ENCODE measurements around the gene SERPINB7. TPM values are rescaled to one million over a fixed set of nuclear protein-coding genes. Genes with fewer than 3 reads are reported as not detected.
"Not testable (repeated sequence)": the region's sequence is repeated elsewhere in the genome, so short reads cannot be mapped to it uniquely, and the experiment has no call there.

Gene SERPINB7
- total RNA-seq, 1 donor from 2014 or later: not detected

DNA sequence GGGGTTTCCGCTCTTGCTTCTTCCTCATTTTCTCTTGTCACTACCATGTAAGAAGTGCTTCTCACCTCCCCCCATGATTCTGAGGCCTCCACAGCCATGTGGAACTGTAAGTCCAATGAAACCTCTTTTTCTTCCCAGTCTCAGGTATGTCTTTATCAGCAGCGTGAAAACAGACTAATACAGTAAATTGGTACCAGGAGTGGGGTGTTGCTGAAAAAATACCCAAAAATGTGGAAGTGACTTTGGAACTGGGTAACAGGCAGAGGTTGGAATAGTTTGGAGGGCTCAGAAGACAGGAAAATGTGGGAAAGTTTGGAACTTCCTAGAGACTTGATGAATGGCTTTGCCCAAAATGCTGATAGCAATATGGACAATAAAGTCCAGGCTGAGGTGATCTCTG, 15.4 kb upstream of the SERPINB7 start:
- H3K9me3 Mint-ChIP-seq: peaks cover 11% of the 10 kb centered on the region
- H3K36me3 Mint-ChIP-seq (ENCODE audit: low read depth); H3K4me3 Mint-ChIP-seq (ENCODE audit: low read depth); DNase-seq (ENCODE audit: low spot score); intact Hi-C loops (cut with micrococcal nuclease); H3K27me3 Mint-ChIP-seq (ENCODE audit: low read depth); H3K27ac Mint-ChIP-seq; H3K4me1 Mint-ChIP-seq (ENCODE audit: low read depth): not testable (repeated sequence)

DNA sequence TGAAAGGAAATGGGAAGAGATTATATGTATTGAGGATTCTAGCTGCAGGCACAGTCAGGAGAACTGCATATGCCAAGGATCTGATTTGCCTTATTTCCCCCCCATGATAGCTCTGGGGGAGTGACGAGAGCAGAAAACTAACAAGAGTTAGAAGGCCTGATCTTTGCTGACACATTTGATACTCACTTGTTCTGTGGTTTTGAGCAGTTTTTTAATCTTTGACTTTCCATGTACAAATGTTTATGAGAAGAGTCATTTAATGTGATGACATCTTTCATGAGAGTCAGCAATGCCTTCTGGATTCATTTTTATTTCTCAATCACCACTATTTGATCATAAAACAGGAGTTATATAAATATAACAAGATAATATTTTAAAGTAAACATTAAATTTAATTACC, 12.7 kb upstream of the SERPINB7 start:
- intact Hi-C loops (cut with micrococcal nuclease): no loop called here

GRCh38 chr18:63763831-63764600, 11.2 kb upstream of the SERPINB7 start:
- no peak for DNase-seq (ENCODE audit: low spot score)
- intact Hi-C loops (cut with micrococcal nuclease): no loop called here
- Mint-ChIP-seq H3K4me3 (ENCODE audit: low read depth) (no peak overlapping the region), H3K4me1 (ENCODE audit: low read depth) (no peaks in the 10 kb centered on the region), H3K9me3 (peaks cover 11% of the 10 kb centered on the region), H3K27ac (no peak overlapping the region), H3K36me3 (ENCODE audit: low read depth) (no peaks in the 10 kb centered on the region), H3K27me3 (ENCODE audit: low read depth) (no peaks in the 10 kb centered on the region)

More for the DNA sequence above, 12.7 kb upstream of the SERPINB7 start:
- Mint-ChIP-seq H3K4me1 (ENCODE audit: low read depth) (no peaks in the 10 kb centered on the region), H3K27ac (no peak overlapping the region), H3K36me3 (ENCODE audit: low read depth) (no peaks in the 10 kb centered on the region), H3K4me3 (ENCODE audit: low read depth) (no peak overlapping the region), H3K27me3 (ENCODE audit: low read depth) (no peaks in the 10 kb centered on the region), H3K9me3 (peaks cover 11% of the 10 kb centered on the region)
- DNase-seq (ENCODE audit: low spot score): no peak

GRCh38 chr18:63765837-63766236, 9.4 kb upstream of the SERPINB7 start:
- no peak for DNase-seq (ENCODE audit: low spot score)
- Mint-ChIP-seq H3K27me3 (ENCODE audit: low read depth) (no peaks in the 10 kb centered on the region), H3K27ac (no peak overlapping the region), H3K4me3 (ENCODE audit: low read depth) (no peak overlapping the region), H3K4me1 (ENCODE audit: low read depth) (no peaks in the 10 kb centered on the region), H3K36me3 (ENCODE audit: low read depth) (no peaks in the 10 kb centered on the region), H3K9me3 (no peaks in the 10 kb centered on the region)
- intact Hi-C loops (cut with micrococcal nuclease): no loop called here

DNA sequence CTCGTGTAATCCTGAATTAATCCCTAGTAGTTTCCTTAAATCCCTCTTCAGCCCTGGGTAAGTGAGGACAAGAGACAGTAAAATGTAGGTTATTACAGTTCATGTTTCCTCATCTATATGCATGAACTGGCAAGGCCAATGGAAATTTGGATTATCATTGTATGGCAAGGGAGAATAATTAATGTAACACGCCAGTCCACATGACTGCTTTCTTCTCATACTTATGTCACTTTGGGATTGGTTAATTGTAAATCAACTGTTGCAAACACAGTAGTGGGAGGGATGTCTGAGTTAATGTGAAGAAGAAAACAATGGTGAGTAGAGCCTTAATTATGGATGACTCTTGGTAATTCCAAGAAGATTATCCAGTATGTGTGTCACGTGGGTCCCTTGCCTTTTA, 1.7 kb upstream of the SERPINB7 start:
- peaks cover 3% of the 10 kb centered on the region for H3K27me3 Mint-ChIP-seq (ENCODE audit: low read depth)
- H3K9me3 Mint-ChIP-seq: no peaks in the 10 kb centered on the region
- DNase-seq (ENCODE audit: low spot score): no peak
- H3K4me1 Mint-ChIP-seq (ENCODE audit: low read depth): no peaks in the 10 kb centered on the region
- H3K27ac Mint-ChIP-seq: no peak overlapping the region
- H3K4me3 Mint-ChIP-seq (ENCODE audit: low read depth): no peak overlapping the region
- H3K36me3 Mint-ChIP-seq (ENCODE audit: low read depth): no peaks in the 10 kb centered on the region
- intact Hi-C loops (cut with micrococcal nuclease): no loop called here

GRCh38 chr18:63774511-63774910, 707 bp upstream of the SERPINB7 start:
- no peaks in the 10 kb centered on the region for H3K4me1 Mint-ChIP-seq (ENCODE audit: low read depth)
- no peak for DNase-seq (ENCODE audit: low spot score)
- H3K9me3 Mint-ChIP-seq: no peaks in the 10 kb centered on the region
- intact Hi-C loops (cut with micrococcal nuclease): no loop called here
- H3K36me3 Mint-ChIP-seq (ENCODE audit: low read depth): no peaks in the 10 kb centered on the region
- no peak overlapping the region for H3K27ac Mint-ChIP-seq
- peaks cover 3% of the 10 kb centered on the region for H3K27me3 Mint-ChIP-seq (ENCODE audit: low read depth)
- H3K4me3 Mint-ChIP-seq (ENCODE audit: low read depth): no peak overlapping the region

DNA sequence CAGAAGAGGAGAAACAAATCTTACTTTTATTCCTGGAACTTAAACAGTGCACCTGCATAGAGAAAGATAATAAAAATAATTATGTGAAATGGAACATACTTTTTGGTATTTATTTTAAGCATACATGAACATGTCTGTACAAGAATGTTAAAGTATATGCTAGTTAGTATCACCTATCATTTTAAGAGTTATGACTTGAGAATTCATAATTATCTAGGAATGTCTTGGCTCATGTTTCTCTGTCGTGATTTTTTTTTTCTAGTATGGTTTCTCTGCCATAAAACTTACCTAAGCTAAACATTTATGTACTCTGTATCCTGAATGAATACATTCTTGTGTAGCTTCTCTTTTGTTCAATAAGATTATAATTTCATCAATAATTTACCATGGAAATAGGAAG, 4.2 kb downstream of the SERPINB7 start:
- Mint-ChIP-seq H3K4me3 (ENCODE audit: low read depth) (no peak overlapping the region), H3K27me3 (ENCODE audit: low read depth) (no peaks in the 10 kb centered on the region), H3K9me3 (no peaks in the 10 kb centered on the region), H3K36me3 (ENCODE audit: low read depth) (no peaks in the 10 kb centered on the region), H3K27ac (no peak overlapping the region), H3K4me1 (ENCODE audit: low read depth) (no peaks in the 10 kb centered on the region)
- no peak for DNase-seq (ENCODE audit: low spot score)
- intact Hi-C loops (cut with micrococcal nuclease): no loop called here

DNA sequence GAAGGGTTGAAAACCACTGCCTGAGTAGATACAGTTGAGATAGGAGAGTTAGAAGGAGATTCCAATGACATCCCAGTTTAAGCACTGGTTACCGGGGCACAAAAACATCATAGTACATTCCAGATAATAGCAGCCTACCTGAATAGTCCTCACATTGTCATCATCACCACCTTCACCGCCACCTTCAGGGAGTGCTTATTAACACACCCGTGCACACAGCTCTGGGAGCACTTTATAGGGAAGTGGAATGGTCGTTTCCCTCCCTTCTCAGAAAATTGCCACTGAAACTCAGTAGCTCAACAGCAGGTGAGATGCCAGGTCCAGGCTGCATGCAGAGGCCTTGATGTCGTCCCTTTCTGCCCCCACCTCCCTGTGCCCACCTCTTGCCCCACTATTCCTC, 8.2 kb downstream of the SERPINB7 start:
- DNase-seq (ENCODE audit: low spot score): no peak
- H3K27ac Mint-ChIP-seq: no peak overlapping the region
- H3K27me3 Mint-ChIP-seq (ENCODE audit: low read depth): no peaks in the 10 kb centered on the region
- no peak overlapping the region for H3K4me3 Mint-ChIP-seq (ENCODE audit: low read depth)
- H3K9me3 Mint-ChIP-seq: no peaks in the 10 kb centered on the region
- H3K36me3 Mint-ChIP-seq (ENCODE audit: low read depth): no peaks in the 10 kb centered on the region
- intact Hi-C loops (cut with micrococcal nuclease): no loop called here
- H3K4me1 Mint-ChIP-seq (ENCODE audit: low read depth): no peaks in the 10 kb centered on the region

DNA sequence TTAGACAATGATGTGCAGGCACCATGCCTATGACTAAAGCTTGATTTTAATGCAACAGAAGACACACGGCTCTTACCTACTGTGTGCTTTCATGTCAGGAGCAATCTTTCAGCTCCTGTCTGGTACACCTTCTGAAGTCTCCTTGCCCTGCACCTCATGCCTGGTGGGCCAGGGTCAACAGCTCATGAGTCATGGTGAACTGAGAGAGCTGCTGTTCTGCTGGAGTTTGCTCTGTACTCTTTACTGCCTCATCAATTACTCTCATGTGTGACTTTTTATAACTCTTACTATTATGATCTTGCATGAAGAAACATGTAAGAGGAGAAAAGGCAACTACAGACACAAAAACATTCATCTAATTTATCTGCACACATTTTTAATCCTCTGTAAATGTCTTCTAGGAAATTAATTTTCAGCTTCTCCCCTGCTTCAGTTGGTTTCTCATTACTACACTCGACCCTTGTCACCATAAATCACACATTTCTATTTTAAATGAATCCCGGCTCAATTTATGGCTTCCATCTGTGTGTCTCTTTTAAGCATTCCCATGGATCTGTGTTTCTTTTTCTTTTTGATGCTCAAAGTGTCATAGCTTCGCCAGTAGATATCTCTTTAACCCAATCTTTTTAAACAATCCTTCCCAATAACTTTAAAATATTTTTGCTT, 9.7 kb downstream of the SERPINB7 start:
- Mint-ChIP-seq H3K4me3 (ENCODE audit: low read depth) (no peak overlapping the region), H3K36me3 (ENCODE audit: low read depth) (no peaks in the 10 kb centered on the region), H3K9me3 (no peaks in the 10 kb centered on the region), H3K4me1 (ENCODE audit: low read depth) (peaks cover 4% of the 10 kb centered on the region), H3K27ac (no peak overlapping the region), H3K27me3 (ENCODE audit: low read depth) (no peaks in the 10 kb centered on the region)
- DNase-seq (ENCODE audit: low spot score): no peak
- intact Hi-C loops (cut with micrococcal nuclease): no loop called here

DNA sequence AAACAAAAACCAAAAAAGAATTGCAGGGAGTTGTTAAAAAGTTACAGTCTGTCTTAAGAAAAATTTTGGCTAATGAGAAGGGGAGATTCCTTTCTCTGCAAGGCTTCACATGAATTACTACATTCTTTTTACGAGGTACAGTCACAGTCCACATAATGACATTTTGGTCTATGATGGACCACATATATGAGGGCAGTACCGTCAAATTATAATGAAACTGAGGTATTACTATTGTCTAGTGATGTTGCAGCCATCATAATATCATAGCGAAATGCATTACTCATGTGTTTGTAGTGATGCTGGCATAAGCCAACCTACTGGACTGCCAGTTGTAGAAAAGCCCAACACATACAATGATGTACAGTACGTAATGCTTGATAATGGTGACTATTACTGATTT, 12.5 kb downstream of the SERPINB7 start:
- peaks cover 4% of the 10 kb centered on the region for H3K4me1 Mint-ChIP-seq (ENCODE audit: low read depth)
- no peaks in the 10 kb centered on the region for H3K36me3 Mint-ChIP-seq (ENCODE audit: low read depth)
- intact Hi-C loops (cut with micrococcal nuclease): no loop called here
- H3K4me3 Mint-ChIP-seq (ENCODE audit: low read depth): no peak overlapping the region
- no peaks in the 10 kb centered on the region for H3K9me3 Mint-ChIP-seq
- H3K27me3 Mint-ChIP-seq (ENCODE audit: low read depth): no peaks in the 10 kb centered on the region
- no peak for DNase-seq (ENCODE audit: low spot score)
- H3K27ac Mint-ChIP-seq: no peak overlapping the region

DNA sequence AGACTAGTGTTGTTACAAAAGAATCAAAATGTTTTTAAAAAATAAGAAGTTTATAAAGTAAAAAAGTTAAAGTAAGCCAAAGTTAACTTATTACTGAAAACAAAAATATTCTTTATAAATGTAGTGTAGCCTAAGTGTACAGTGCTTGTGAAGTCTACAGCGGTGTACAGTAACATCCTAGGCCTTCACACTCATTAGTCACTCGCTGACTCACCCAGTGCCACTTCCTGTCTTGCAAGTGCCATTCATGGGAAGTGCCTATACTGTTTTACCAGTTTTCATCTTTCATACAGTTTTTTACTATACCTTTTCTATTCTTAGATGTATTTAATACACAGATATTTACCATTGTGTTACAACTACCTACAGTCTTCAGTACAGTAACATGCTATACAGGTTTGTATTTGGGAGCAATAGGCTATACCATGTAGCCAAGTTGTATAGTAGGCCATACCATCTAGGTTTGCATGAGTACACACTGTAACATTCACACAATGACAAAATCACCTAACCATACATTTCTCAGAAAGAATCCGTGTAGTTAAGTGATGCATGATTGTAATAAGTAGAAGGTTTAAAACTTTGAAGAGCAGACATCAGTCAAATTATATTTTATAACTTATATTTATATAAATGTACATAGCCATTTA, 13.4 kb downstream of the SERPINB7 start:
- DNase-seq (ENCODE audit: low spot score): no peak
- no peaks in the 10 kb centered on the region for H3K9me3 Mint-ChIP-seq
- H3K4me3 Mint-ChIP-seq (ENCODE audit: low read depth): no peak overlapping the region
- intact Hi-C loops (cut with micrococcal nuclease): no loop called here
- no peak overlapping the region for H3K27ac Mint-ChIP-seq
- H3K27me3 Mint-ChIP-seq (ENCODE audit: low read depth): no peaks in the 10 kb centered on the region
- H3K36me3 Mint-ChIP-seq (ENCODE audit: low read depth): no peaks in the 10 kb centered on the region
- peaks cover 4% of the 10 kb centered on the region for H3K4me1 Mint-ChIP-seq (ENCODE audit: low read depth)

GRCh38 chr18:63789327-63789726, 14.1 kb downstream of the SERPINB7 start:
- Mint-ChIP-seq H3K36me3 (ENCODE audit: low read depth) (no peaks in the 10 kb centered on the region), H3K4me1 (ENCODE audit: low read depth) (peaks cover 4% of the 10 kb centered on the region), H3K9me3 (no peaks in the 10 kb centered on the region), H3K27me3 (ENCODE audit: low read depth) (no peaks in the 10 kb centered on the region), H3K27ac (no peak overlapping the region), H3K4me3 (ENCODE audit: low read depth) (no peak overlapping the region)
- intact Hi-C loops (cut with micrococcal nuclease): no loop called here
- no peak for DNase-seq (ENCODE audit: low spot score)

DNA sequence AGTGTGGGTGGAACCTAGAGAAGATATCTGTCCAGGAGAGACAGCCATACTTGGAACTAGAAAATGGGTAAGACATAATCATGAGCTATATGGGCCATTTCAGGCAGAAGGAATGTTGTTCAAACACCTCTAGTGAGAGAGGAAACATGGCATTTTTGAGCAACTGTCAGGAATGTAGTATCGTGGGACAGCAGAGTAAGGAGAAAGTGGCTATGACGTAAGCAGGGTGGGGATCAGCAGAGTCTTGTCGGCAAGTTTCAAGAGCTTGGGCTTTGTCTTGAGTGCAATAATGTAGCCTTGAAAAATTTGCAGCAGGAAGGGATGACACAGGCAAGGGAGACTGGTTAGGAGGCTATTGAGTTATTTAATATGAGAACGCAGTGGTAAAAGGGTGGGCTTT, 20.4 kb downstream of the SERPINB7 start:
- H3K4me1 Mint-ChIP-seq (ENCODE audit: low read depth): no peaks in the 10 kb centered on the region
- intact Hi-C loops (cut with micrococcal nuclease): no loop called here
- no peaks in the 10 kb centered on the region for H3K9me3 Mint-ChIP-seq
- no peak overlapping the region for H3K4me3 Mint-ChIP-seq (ENCODE audit: low read depth)
- H3K36me3 Mint-ChIP-seq (ENCODE audit: low read depth): no peaks in the 10 kb centered on the region
- H3K27ac Mint-ChIP-seq: no peak overlapping the region
- no peaks in the 10 kb centered on the region for H3K27me3 Mint-ChIP-seq (ENCODE audit: low read depth)
- DNase-seq (ENCODE audit: low spot score): no peak
